SK-N-SH treated with all-trans-retinoic acid at 6 μM for 48 hours (cell line): ENCODE measurements around the gene TMEM59.

Experiments used
- ARNTL ChIP-seq: fragments of 450-650 bp; formaldehyde crosslinking; IDR thresholded peaks from 2 replicates; pipeline ENCODE4 v1.5.0; 2020; ENCODE audit warnings: low read depth, mild to moderate bottlenecking, moderate library complexity, borderline replicate concordance
- BACH2 ChIP-seq: fragments of 250-450 bp; sonication (Bioruptor Pico); IDR thresholded peaks from 2 replicates; pipeline ENCODE4 v1.9.0; 2021; ENCODE audit warnings: mild to moderate bottlenecking, borderline replicate concordance
- CSDC2 ChIP-seq: fragments of 250-450 bp; sonication (Bioruptor Pico); IDR thresholded peaks from 2 replicates; pipeline ENCODE4 v1.5.0; 2020; ENCODE audit warnings: mild to moderate bottlenecking, moderate library complexity
- ESRRG ChIP-seq: fragments of 250-450 bp; sonication (Bioruptor Pico); IDR thresholded peaks from 2 replicates; pipeline ENCODE4 v1.6.1; 2021; ENCODE audit warnings: mild to moderate bottlenecking
- GLIS3 ChIP-seq: fragments of 250-450 bp; sonication (Bioruptor Pico); IDR thresholded peaks from 2 replicates; pipeline ENCODE4 v1.5.0; 2020; ENCODE audit warnings: mild to moderate bottlenecking, moderate library complexity
- OSR1 ChIP-seq: fragments of 250-450 bp; sonication (Bioruptor Pico); IDR thresholded peaks from 2 replicates; pipeline ENCODE4 v1.8.0; 2022; ENCODE audit warnings: moderate library complexity, mild to moderate bottlenecking, inconsistent platforms
- PPARA ChIP-seq: fragments of 250-450 bp; sonication (Bioruptor Pico); IDR thresholded peaks from 2 replicates; pipeline ENCODE4 v1.5.0; 2020; ENCODE audit warnings: mild to moderate bottlenecking, borderline replicate concordance
- TCF4 ChIP-seq: fragments of 250-450 bp; sonication (Bioruptor Pico); IDR thresholded peaks from 2 replicates; pipeline ENCODE4 v1.8.0; 2021; ENCODE audit warnings: mild to moderate bottlenecking, moderate library complexity, borderline replicate concordance
- ZFP3 ChIP-seq: fragments of 250-450 bp; sonication (Bioruptor Pico); IDR thresholded peaks from 2 replicates; pipeline ENCODE4 v1.5.0; 2020; ENCODE audit warnings: mild to moderate bottlenecking, moderate library complexity
- ZNF70 ChIP-seq: fragments of 450-650 bp; formaldehyde crosslinking; IDR thresholded peaks from 2 replicates; pipeline ENCODE4 v1.5.0; 2020; ENCODE audit warnings: mild to moderate bottlenecking, moderate library complexity
- TF ChIP-seq, protein P1 (sequence below): fragments of 250-450 bp; sonication (Bioruptor Pico); IDR thresholded peaks from 2 replicates; pipeline ENCODE4 v1.8.0; 2021; ENCODE audit warnings: low read depth, mild to moderate bottlenecking, moderate library complexity, borderline replicate concordance
- TF ChIP-seq, protein P2 (sequence below): fragments of 250-450 bp; sonication (Bioruptor Pico); IDR thresholded peaks from 2 replicates; pipeline ENCODE4 v1.5.0; 2020; ENCODE audit warnings: mild to moderate bottlenecking, moderate library complexity

DNA sequence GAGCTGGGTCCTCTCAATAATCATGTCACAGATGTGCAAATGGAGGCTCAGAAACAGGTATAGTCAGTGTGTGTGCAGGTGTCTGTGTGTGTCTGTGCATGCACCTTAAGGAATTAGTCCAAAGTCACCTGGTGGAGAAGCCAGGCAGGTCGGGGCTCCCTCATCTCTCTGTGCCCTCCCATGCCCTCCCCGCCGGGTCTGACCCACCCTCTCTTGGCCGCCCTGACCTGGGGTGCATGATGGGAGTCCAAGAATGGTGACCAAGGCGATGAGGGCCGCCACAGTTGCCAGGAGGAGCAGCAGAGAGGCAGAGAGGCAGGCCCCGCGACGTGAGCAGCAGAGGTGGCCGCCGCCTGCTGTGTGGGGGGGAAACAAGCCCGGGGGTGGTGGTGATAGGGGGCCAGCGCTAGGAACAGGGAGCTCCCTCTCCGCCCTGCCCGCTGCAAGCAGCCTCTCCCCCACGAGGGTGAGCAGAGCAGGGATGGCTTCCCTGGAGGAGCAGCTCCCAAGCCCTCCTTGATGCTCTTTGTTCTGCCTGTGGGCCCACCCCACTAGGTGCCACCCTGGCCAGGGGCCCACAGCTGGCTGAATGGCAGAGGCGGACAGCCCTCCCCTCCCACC, 38.9 kb downstream of the TMEM59 start:
- TF ChIP-seq TCF4 (CRISPR knock-in tag), result no peak
- TF ChIP-seq PPARA (CRISPR knock-in tag), result no peak
- TF ChIP-seq, protein P1, sequence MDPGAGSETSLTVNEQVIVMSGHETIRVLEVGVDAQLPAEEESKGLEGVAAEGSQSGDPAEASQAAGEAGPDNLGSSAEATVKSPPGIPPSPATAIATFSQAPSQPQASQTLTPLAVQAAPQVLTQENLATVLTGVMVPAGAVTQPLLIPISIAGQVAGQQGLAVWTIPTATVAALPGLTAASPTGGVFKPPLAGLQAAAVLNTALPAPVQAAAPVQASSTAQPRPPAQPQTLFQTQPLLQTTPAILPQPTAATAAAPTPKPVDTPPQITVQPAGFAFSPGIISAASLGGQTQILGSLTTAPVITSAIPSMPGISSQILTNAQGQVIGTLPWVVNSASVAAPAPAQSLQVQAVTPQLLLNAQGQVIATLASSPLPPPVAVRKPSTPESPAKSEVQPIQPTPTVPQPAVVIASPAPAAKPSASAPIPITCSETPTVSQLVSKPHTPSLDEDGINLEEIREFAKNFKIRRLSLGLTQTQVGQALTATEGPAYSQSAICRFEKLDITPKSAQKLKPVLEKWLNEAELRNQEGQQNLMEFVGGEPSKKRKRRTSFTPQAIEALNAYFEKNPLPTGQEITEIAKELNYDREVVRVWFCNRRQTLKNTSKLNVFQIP, result no peak
- TF ChIP-seq ARNTL (CRISPR knock-in tag), result no peak
- no peak for TF ChIP-seq ZFP3 (CRISPR knock-in tag)
- TF ChIP-seq ESRRG, result no peak
- TF ChIP-seq, protein P2, sequence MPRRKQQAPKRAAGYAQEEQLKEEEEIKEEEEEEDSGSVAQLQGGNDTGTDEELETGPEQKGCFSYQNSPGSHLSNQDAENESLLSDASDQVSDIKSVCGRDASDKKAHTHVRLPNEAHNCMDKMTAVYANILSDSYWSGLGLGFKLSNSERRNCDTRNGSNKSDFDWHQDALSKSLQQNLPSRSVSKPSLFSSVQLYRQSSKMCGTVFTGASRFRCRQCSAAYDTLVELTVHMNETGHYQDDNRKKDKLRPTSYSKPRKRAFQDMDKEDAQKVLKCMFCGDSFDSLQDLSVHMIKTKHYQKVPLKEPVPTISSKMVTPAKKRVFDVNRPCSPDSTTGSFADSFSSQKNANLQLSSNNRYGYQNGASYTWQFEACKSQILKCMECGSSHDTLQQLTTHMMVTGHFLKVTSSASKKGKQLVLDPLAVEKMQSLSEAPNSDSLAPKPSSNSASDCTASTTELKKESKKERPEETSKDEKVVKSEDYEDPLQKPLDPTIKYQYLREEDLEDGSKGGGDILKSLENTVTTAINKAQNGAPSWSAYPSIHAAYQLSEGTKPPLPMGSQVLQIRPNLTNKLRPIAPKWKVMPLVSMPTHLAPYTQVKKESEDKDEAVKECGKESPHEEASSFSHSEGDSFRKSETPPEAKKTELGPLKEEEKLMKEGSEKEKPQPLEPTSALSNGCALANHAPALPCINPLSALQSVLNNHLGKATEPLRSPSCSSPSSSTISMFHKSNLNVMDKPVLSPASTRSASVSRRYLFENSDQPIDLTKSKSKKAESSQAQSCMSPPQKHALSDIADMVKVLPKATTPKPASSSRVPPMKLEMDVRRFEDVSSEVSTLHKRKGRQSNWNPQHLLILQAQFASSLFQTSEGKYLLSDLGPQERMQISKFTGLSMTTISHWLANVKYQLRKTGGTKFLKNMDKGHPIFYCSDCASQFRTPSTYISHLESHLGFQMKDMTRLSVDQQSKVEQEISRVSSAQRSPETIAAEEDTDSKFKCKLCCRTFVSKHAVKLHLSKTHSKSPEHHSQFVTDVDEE (CRISPR knock-in tag), result no peak
- no peak for TF ChIP-seq OSR1 (CRISPR knock-in tag)
- no peak for TF ChIP-seq GLIS3 (CRISPR knock-in tag)
- no peak for TF ChIP-seq ZNF70
- no peak for TF ChIP-seq BACH2 (CRISPR knock-in tag)
- no peak for TF ChIP-seq CSDC2 (CRISPR knock-in tag)
